ENCODE measurements around the gene PPP1R1B. TPM values are rescaled to one million over a fixed set of nuclear protein-coding genes. Genes with fewer than 3 reads are reported as not detected.

The PPP1R1B gene
- total and polyA plus RNA-seq, 2 donors from 2014 or later = 22.9 to 31.1 TPM

- Histone ChIP-seq H3K9ac (ENCODE audit: low read length in 3 of 3) (no peak overlapping the region), H3K9me3 (ENCODE audit: control insufficient read depth in 2 of 3, insufficient read depth in 1 of 3, low read length in 3 of 3) (no peaks in the 10 kb centered on the region), H3K4me1 (ENCODE audit: control insufficient read depth in 2 of 3, insufficient read depth in 2 of 3, low read depth in 1 of 3, low read length in 3 of 3) (no peaks in the 10 kb centered on the region), H3K36me3 (ENCODE audit: control insufficient read depth in 2 of 3, insufficient read depth in 3 of 3, low read length in 3 of 3) (no peaks in the 10 kb centered on the region), H3K27me3 (ENCODE audit: control insufficient read depth, insufficient read depth, low read length) (peaks cover 47% of the 10 kb centered on the region), H3K4me3 (ENCODE audit: low read length in 3 of 3) (no peak overlapping the region), H3K27ac (ENCODE audit: low read depth in 2 of 2, low read length in 2 of 2) (no peak overlapping the region)
- intact Hi-C loops (cut with DNase I) = no loop called here
- DNase-seq (no peak), FAIRE-seq (no peak)
- TF ChIP-seq, protein P1, sequence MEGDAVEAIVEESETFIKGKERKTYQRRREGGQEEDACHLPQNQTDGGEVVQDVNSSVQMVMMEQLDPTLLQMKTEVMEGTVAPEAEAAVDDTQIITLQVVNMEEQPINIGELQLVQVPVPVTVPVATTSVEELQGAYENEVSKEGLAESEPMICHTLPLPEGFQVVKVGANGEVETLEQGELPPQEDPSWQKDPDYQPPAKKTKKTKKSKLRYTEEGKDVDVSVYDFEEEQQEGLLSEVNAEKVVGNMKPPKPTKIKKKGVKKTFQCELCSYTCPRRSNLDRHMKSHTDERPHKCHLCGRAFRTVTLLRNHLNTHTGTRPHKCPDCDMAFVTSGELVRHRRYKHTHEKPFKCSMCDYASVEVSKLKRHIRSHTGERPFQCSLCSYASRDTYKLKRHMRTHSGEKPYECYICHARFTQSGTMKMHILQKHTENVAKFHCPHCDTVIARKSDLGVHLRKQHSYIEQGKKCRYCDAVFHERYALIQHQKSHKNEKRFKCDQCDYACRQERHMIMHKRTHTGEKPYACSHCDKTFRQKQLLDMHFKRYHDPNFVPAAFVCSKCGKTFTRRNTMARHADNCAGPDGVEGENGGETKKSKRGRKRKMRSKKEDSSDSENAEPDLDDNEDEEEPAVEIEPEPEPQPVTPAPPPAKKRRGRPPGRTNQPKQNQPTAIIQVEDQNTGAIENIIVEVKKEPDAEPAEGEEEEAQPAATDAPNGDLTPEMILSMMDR (IDR thresholded peaks at IDR 0.05; ENCODE audit: borderline replicate concordance, extremely low read depth, insufficient read depth) = no peak
Measured at GRCh38 chr17:39595928-39596510, 30.7 kb upstream of the PPP1R1B start.

GRCh38 chr17:39596543-39597267 lies 30.0 kb upstream of the PPP1R1B start:
- H3K9me3 ChIP-seq (ENCODE audit: control insufficient read depth in 2 of 3, insufficient read depth in 1 of 3, low read length in 3 of 3) = no peaks in the 10 kb centered on the region
- no peak overlapping the region for H3K27ac ChIP-seq (ENCODE audit: low read depth in 2 of 2, low read length in 2 of 2)
- no peaks in the 10 kb centered on the region for H3K36me3 ChIP-seq (ENCODE audit: control insufficient read depth in 2 of 3, insufficient read depth in 3 of 3, low read length in 3 of 3)
- no peak overlapping the region for H3K9ac ChIP-seq (ENCODE audit: low read length in 3 of 3)
- H3K4me1 ChIP-seq (ENCODE audit: control insufficient read depth in 2 of 3, insufficient read depth in 2 of 3, low read depth in 1 of 3, low read length in 3 of 3) = no peaks in the 10 kb centered on the region
- TF ChIP-seq, protein P1 (IDR thresholded peaks at IDR 0.05; ENCODE audit: borderline replicate concordance, extremely low read depth, insufficient read depth) = no peak
- DNase-seq (no peak), FAIRE-seq (no peak)
- H3K4me3 ChIP-seq (ENCODE audit: low read length in 3 of 3) = no peak overlapping the region
- H3K27me3 ChIP-seq (ENCODE audit: control insufficient read depth, insufficient read depth, low read length) = peaks cover 54% of the 10 kb centered on the region
- intact Hi-C loops (cut with DNase I) = no loop called here

DNA sequence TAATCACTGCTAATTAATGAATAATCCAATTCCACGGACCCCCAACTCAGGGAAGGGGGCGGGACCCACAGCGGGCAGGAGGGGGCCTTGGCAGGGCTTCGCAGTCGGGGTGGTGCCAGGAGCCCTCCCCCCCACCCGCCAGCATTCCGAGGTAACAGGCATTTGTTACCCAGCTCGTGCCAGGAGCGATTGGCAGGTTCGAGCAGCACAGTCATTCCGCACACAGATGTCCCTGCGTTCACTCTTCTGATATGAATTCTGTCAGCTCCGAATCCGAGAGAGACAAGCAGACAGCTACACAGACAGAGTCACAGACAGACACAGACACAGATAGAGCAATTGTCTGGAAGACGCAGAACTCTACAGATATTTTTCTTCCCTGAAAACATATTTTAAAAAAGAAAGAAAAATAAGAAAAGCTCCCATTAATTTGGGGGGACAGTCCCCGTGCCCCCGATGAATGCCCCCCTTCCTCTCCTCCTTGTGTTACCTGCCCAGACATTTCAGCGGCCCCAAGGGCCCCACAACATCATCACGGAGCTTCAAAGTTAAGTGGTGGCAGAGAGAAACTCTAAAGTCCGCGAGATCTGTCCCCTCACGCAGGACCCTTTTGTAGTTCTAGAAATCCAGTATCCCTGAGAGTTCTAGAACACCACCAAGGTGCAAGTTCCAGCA lies 29.2 kb upstream of the PPP1R1B start:
- Histone ChIP-seq H3K36me3 (ENCODE audit: control insufficient read depth in 2 of 3, insufficient read depth in 3 of 3, low read length in 3 of 3) (no peaks in the 10 kb centered on the region), H3K4me3 (ENCODE audit: low read length in 3 of 3) (no peak overlapping the region), H3K9ac (ENCODE audit: low read length in 3 of 3) (no peak overlapping the region), H3K27me3 (ENCODE audit: control insufficient read depth, insufficient read depth, low read length) (peaks cover 61% of the 10 kb centered on the region), H3K4me1 (ENCODE audit: control insufficient read depth in 2 of 3, insufficient read depth in 2 of 3, low read depth in 1 of 3, low read length in 3 of 3) (no peaks in the 10 kb centered on the region), H3K9me3 (ENCODE audit: control insufficient read depth in 2 of 3, insufficient read depth in 1 of 3, low read length in 3 of 3) (no peaks in the 10 kb centered on the region), H3K27ac (ENCODE audit: low read depth in 2 of 2, low read length in 2 of 2) (no peak overlapping the region)
- DNase-seq (no peak), FAIRE-seq (no peak)
- intact Hi-C loops (cut with DNase I) = no loop called here
- TF ChIP-seq, protein P1 (IDR thresholded peaks at IDR 0.05; ENCODE audit: borderline replicate concordance, extremely low read depth, insufficient read depth) = no peak
